B cell (primary cell): ENCODE data around the gene ACSS1. TPM values are rescaled to one million over a fixed set of nuclear protein-coding genes. Genes with fewer than 3 reads are reported as not detected.

Source experiments
- ATAC-seq: fragments of 200-7000 bp; cut with Tn5 transposase; one replicate; pipeline ENCODE4 v1.10.0; 2021; ENCODE audit warnings: low read depth, mild to moderate bottlenecking, moderate number of reproducible peaks, moderate library complexity
- CTCF ChIA-PET: fragments of 350-600 bp; sonication (Branson Sonifier 250); formaldehyde crosslinking; loops from one replicate; lab custom pipeline; 2021; ENCODE audit warnings: antibody characterized with exemption, inconsistent platforms; lab: Charles Lee
- POLR2A ChIA-PET: fragments of 350-600 bp; sonication (Branson Sonifier 250); formaldehyde crosslinking; loops from one replicate; lab custom pipeline; 2021; ENCODE audit warnings: antibody characterized with exemption; lab: Charles Lee
- DNase-seq: peaks from one replicate; pipeline ENCODE4 v3.0.0; 2013
- H2AFZ ChIP-seq: 2 replicates; pipeline ENCODE4 v1.6.1; 2012; ENCODE audit warnings: mild to moderate bottlenecking, low read depth, low read length; ENCODE audit not compliant: insufficient read depth, poor library complexity, severe bottlenecking
- H3K27ac ChIP-seq, 2 donors: 1 replicate in 1 of 2; 2 replicates in 1 of 2; pipeline ENCODE4 v1.5.1; 2012 to 2013; ENCODE audit warnings: low read length in 2 of 2, mild to moderate bottlenecking in 2 of 2, moderate library complexity in 1 of 2
- H3K27me3 ChIP-seq, 4 experiments: fragments of 200-600 bp in 1 of 4; sonication (generic) in 1 of 4; replicated peaks in 1 of 4; 1 replicate in 2 of 4; 2 replicates in 2 of 4; pipeline versions ENCODE4 v1.6.1 to v1.7.0; 2013 to 2016; ENCODE audit warnings: low read length in 3 of 4, mild to moderate bottlenecking in 2 of 4, mixed read lengths in 1 of 4, moderate library complexity in 1 of 4; ENCODE audit not compliant: insufficient read depth in 4 of 4, control insufficient read depth in 3 of 4; ENCODE audit errors: control extremely low read depth in 1 of 4
- H3K36me3 ChIP-seq, 2 experiments: replicated peaks in 1 of 2; 1 replicate in 1 of 2; 2 replicates in 1 of 2; pipeline versions ENCODE4 v1.6.1 to v1.7.1; 2013; ENCODE audit warnings: low read length in 1 of 2; ENCODE audit not compliant: insufficient read depth in 2 of 2, control insufficient read depth in 1 of 2; ENCODE audit errors: control extremely low read depth in 1 of 2, extremely low read depth in 1 of 2
- H3K4me1 ChIP-seq, 2 donors: fragments of 200-600 bp in 1 of 2; sonication (generic) in 1 of 2; 1 replicate in 1 of 2; 2 replicates in 1 of 2; pipeline versions ENCODE4 v1.5.1 to v1.6.1; 2013 to 2017; ENCODE audit warnings: low read length in 2 of 2; ENCODE audit not compliant: control insufficient read depth in 2 of 2, insufficient read depth in 2 of 2
- H3K4me2 ChIP-seq: replicated peaks from 2 replicates; pipeline ENCODE3; 2012; ENCODE audit warnings: mild to moderate bottlenecking, low read depth, low read length; ENCODE audit not compliant: poor library complexity, severe bottlenecking
- H3K4me3 ChIP-seq, 5 experiments: fragments of 200-600 bp in 1 of 5; sonication (generic) in 1 of 5; 1 replicate in 3 of 5; 2 replicates in 2 of 5; pipeline versions ENCODE4 v1.5.1 to v1.7.0; 2011 to 2016; ENCODE audit warnings: low read length in 4 of 5, mild to moderate bottlenecking in 4 of 5, low read depth in 2 of 5, control low read depth in 1 of 5, moderate library complexity in 1 of 5; ENCODE audit not compliant: insufficient read depth in 1 of 5; ENCODE audit errors: control extremely low read depth in 1 of 5, extremely low read depth in 1 of 5
- H3K79me2 ChIP-seq: fragments of 200-600 bp; sonication (generic); one replicate; pipeline ENCODE4 v1.6.0; 2016; ENCODE audit warnings: low read length; ENCODE audit not compliant: control insufficient read depth, insufficient read depth
- H3K9ac ChIP-seq: fragments of 200-600 bp; sonication (generic); 2 replicates; pipeline ENCODE4 v1.6.1; 2017; ENCODE audit warnings: mild to moderate bottlenecking, low read length, moderate library complexity
- H3K9me3 ChIP-seq, 3 donors: one replicate each; pipeline versions ENCODE4 v1.6.1 to v1.7.1; 2013; ENCODE audit warnings: low read length in 2 of 3; ENCODE audit not compliant: control insufficient read depth in 2 of 3, insufficient read depth in 1 of 3; ENCODE audit errors: control extremely low read depth in 1 of 3
- H4K20me1 ChIP-seq: 2 replicates; pipeline ENCODE4 v1.6.0; 2012; ENCODE audit warnings: mild to moderate bottlenecking, low read length; ENCODE audit not compliant: insufficient read depth, control insufficient read depth, poor library complexity, severe bottlenecking
- H3K27ac Mint-ChIP-seq: one replicate; pipeline ENCODE4 v1.8.0; 2021; ENCODE audit warnings: mixed read lengths
- H3K27me3 Mint-ChIP-seq: one replicate; pipeline ENCODE4 v1.8.0; 2021; ENCODE audit warnings: mixed read lengths
- H3K4me1 Mint-ChIP-seq: one replicate; pipeline ENCODE4 v1.8.0; 2021; ENCODE audit warnings: mixed read lengths
- H3K4me3 Mint-ChIP-seq: one replicate; pipeline ENCODE4 v1.8.0; 2021; ENCODE audit warnings: mixed read lengths
- H3K9me3 Mint-ChIP-seq: one replicate; pipeline ENCODE4 v1.8.0; 2022; ENCODE audit warnings: mixed read lengths; ENCODE audit not compliant: insufficient read depth
- EZH2 ChIP-seq: IDR thresholded peaks from 2 replicates; pipeline ENCODE4 v1.6.1; 2012; ENCODE audit warnings: borderline replicate concordance, low read depth, mild to moderate bottlenecking, moderate library complexity, low read length; ENCODE audit not compliant: insufficient read depth, poor library complexity, severe bottlenecking
- WGBS: methylation state at CpG from one replicate; pipeline ENCODE4 v1.1.5; 2013; ENCODE audit warnings: missing lambda C conversion rate; ENCODE audit not compliant: insufficient coverage; 5-methylcytosine and 5-hydroxymethylcytosine counted together
- intact Hi-C: fragments of 100-400 bp; cut with micrococcal nuclease; formaldehyde crosslinking; loops from one replicate; pipeline ENCODE4 v1.10.0; 2022
- polyA plus RNA-seq: library from polyadenylated mRNA; depleted of rRNA; stranded (reverse); fragments of >200 nt; gene quantifications from 2 replicates; pipeline ENCODE4 v1.2.3, GENCODE V29; 2012
- total RNA-seq, 2 donors: library from RNA; stranded (reverse); fragments of 120-200 nt in 1 of 2; gene quantifications; 1 replicate in 1 of 2; 2 replicates in 1 of 2; pipeline versions ENCODE4 v1.2.3 to v1.2.4, GENCODE V29; 2013 to 2022
- TF ChIP-seq, protein P1 (sequence below): fragments of 200-600 bp; IDR thresholded peaks from one replicate; pipeline ENCODE4 v1.8.0; 2022; ENCODE audit warnings: antibody characterized with exemption, mild to moderate bottlenecking

Gene ACSS1
- total and polyA plus RNA-seq, 2 donors (not counting 1 experiment from before 2014, with no cell fraction given), result 82.7 to 95.5 TPM

DNA sequence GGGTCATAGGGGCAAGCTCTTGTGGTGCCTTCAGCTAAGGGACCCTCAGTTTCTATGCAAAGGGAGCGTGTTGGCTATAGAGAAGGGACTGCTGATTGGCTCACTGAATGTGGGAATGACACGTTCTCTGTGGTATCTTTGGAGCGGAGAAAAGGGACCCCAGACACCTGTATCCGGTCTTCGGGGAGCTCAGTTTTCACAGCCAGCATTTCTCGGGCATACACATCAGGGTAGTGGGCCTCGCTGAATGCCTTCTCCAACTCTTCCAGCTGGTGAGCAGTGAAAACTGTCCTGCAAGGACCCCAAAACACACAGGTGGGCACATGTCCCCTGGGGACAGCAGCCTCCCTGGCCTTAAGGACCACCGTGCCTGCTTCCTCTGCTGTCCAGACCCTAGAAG, 20.7 kb upstream of the ACSS1 start:
- ChIA-PET POLR2A (no interaction called here), CTCF (no interaction called here)
- no peak for TF ChIP-seq EZH2
- TF ChIP-seq, protein P1, sequence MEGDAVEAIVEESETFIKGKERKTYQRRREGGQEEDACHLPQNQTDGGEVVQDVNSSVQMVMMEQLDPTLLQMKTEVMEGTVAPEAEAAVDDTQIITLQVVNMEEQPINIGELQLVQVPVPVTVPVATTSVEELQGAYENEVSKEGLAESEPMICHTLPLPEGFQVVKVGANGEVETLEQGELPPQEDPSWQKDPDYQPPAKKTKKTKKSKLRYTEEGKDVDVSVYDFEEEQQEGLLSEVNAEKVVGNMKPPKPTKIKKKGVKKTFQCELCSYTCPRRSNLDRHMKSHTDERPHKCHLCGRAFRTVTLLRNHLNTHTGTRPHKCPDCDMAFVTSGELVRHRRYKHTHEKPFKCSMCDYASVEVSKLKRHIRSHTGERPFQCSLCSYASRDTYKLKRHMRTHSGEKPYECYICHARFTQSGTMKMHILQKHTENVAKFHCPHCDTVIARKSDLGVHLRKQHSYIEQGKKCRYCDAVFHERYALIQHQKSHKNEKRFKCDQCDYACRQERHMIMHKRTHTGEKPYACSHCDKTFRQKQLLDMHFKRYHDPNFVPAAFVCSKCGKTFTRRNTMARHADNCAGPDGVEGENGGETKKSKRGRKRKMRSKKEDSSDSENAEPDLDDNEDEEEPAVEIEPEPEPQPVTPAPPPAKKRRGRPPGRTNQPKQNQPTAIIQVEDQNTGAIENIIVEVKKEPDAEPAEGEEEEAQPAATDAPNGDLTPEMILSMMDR, result no peak
- Mint-ChIP-seq H3K27me3 (peaks cover 69% of the 10 kb centered on the region), H3K4me3 (no peak overlapping the region), H3K4me1 (peaks cover 11% of the 10 kb centered on the region), H3K9me3 (no peaks in the 10 kb centered on the region), H3K27ac (no peak overlapping the region)
- no peak overlapping the region for H3K27ac ChIP-seq
- no peak overlapping the region for H3K9ac ChIP-seq
- H3K27me3 ChIP-seq, result peaks cover 0 to 66% (median 57%) of the 10 kb centered on the region in 4 experiments
- no peak overlapping the region for H3K4me3 ChIP-seq
- peaks cover 0 to 16% (median 0%) of the 10 kb centered on the region in 3 donors for H3K9me3 ChIP-seq
- H4K20me1 ChIP-seq, result no peaks in the 10 kb centered on the region
- no peaks in the 10 kb centered on the region for H3K36me3 ChIP-seq
- no peak overlapping the region for H3K4me2 ChIP-seq
- WGBS, result 76% methylated on average over 8 of the region's 8 CpGs
- no peak for ATAC-seq
- no peak for DNase-seq
- H3K4me1 ChIP-seq, result peaks cover 5 to 26% of the 10 kb centered on the region in 2 donors
- no peaks in the 10 kb centered on the region for H3K79me2 ChIP-seq
- H2AFZ ChIP-seq, result no peak overlapping the region
- intact Hi-C loops, result no loop called here

DNA sequence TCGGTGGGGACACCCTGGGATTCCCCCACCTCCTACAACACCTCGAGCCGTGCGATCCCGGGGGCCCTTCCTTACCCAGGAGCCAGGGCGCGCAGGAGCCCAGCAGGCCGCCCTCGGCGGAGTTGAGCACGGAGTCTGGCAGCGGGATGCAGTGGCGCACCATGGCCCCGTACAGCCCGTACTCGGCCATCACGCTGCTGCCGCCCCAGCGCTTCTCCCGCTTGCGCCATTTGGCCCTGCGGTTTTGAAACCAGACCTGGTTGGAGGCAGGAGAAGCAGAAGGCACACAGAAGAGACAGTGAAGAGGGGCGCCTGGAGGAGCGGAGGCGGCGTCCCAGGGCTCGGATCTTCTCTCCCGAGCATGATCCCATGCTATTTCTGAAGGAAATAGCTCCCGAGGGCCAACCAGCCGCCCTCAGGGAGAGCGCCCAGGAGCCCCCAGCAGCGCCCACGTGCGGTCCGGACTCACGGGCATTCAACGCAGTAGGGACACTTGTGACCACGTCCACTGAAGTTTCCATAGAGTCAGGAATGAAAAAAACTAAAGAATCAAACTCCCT, 19.8 kb upstream of the ACSS1 start:
- ATAC-seq (no peak), DNase-seq (no peak)
- Histone ChIP-seq H3K36me3 (no peaks in the 10 kb centered on the region), H3K4me3 (peak overlapping the region in 1 of 5 experiments; percentile 23), H2AFZ (peak overlapping the region; percentile 51), H3K27me3 (peaks cover 0 to 63% (median 52%) of the 10 kb centered on the region in 4 experiments), H3K9me3 (peaks cover 0 to 11% (median 0%) of the 10 kb centered on the region in 3 donors), H4K20me1 (no peaks in the 10 kb centered on the region), H3K9ac (no peak overlapping the region), H3K4me2 (peak overlapping the region; percentile 53), H3K4me1 (peaks cover 5 to 19% of the 10 kb centered on the region in 2 donors), H3K79me2 (no peaks in the 10 kb centered on the region), H3K27ac (no peak overlapping the region)
- intact Hi-C loops, result no loop called here
- no peak overlapping the region for H3K27ac Mint-ChIP-seq
- no peaks in the 10 kb centered on the region for H3K9me3 Mint-ChIP-seq
- peak overlapping the region; percentile 23 for H3K4me3 Mint-ChIP-seq
- WGBS, result 9% methylated on average over 33 of the region's 38 CpGs
- peaks cover 11% of the 10 kb centered on the region for H3K4me1 Mint-ChIP-seq
- peaks cover 70% of the 10 kb centered on the region for H3K27me3 Mint-ChIP-seq
- no peak for TF ChIP-seq EZH2
- POLR2A ChIA-PET, result no interaction called here
- CTCF ChIA-PET, result interaction anchor here (1.4 kb wide), 1 partner anchor 83 kb away, joined by 3 read pairs; no protein-coding TSS in a partner anchor
